ENCODE measurements around the gene TMEM43.

Gene TMEM43

GRCh38 chr3:14113965-14114635 lies 10.8 kb upstream of the TMEM43 start:
- Histone ChIP-seq H3K9me3 (ENCODE audit: low read length) (no peaks in the 10 kb centered on the region), H3F3A (ENCODE audit: insufficient read depth, low read length) (no peaks in the 10 kb centered on the region; the same call in 1 of the 2 replicates), H3K4me1 (ENCODE audit: insufficient read depth, low read length, severe bottlenecking) (no peaks in the 10 kb centered on the region), H4K20me1 (ENCODE audit: insufficient read depth, low read length) (no peaks in the 10 kb centered on the region), H3K9me2 (ENCODE audit: low read depth, low read length) (no peaks in the 10 kb centered on the region), H3K27me3 (ENCODE audit: insufficient read depth, low read length) (no peaks in the 10 kb centered on the region), H3K9ac (ENCODE audit: low read length) (no peak overlapping the region), H3K36me3 (ENCODE audit: insufficient read depth, low read length) (peaks cover 72% of the 10 kb centered on the region), H2AFZ (ENCODE audit: low read length) (no peak overlapping the region), H3K27ac (ENCODE audit: low read depth, low read length, poor library complexity, severe bottlenecking) (no peak overlapping the region), H3K4me3 (ENCODE audit: low read depth, low read length, poor library complexity, severe bottlenecking) (no peak overlapping the region), H3K79me2 (ENCODE audit: insufficient read depth, low read length) (no peaks in the 10 kb centered on the region), H3K4me2 (ENCODE audit: low read length) (no peak overlapping the region)
- TF ChIP-seq EZH2 (IDR thresholded peaks at IDR 0.05; ENCODE audit: borderline replicate concordance, low read length), result no peak
- TF ChIP-seq, protein P1, sequence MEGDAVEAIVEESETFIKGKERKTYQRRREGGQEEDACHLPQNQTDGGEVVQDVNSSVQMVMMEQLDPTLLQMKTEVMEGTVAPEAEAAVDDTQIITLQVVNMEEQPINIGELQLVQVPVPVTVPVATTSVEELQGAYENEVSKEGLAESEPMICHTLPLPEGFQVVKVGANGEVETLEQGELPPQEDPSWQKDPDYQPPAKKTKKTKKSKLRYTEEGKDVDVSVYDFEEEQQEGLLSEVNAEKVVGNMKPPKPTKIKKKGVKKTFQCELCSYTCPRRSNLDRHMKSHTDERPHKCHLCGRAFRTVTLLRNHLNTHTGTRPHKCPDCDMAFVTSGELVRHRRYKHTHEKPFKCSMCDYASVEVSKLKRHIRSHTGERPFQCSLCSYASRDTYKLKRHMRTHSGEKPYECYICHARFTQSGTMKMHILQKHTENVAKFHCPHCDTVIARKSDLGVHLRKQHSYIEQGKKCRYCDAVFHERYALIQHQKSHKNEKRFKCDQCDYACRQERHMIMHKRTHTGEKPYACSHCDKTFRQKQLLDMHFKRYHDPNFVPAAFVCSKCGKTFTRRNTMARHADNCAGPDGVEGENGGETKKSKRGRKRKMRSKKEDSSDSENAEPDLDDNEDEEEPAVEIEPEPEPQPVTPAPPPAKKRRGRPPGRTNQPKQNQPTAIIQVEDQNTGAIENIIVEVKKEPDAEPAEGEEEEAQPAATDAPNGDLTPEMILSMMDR (IDR thresholded peaks at IDR 0.05; ENCODE audit: low read length), result peak; percentile 44; the same call in 1 of the 2 replicates

GRCh38 chr3:14117468-14118399 lies 7.1 kb upstream of the TMEM43 start:
- Histone ChIP-seq H3K4me1 (ENCODE audit: insufficient read depth, low read length, severe bottlenecking) (peaks cover 10% of the 10 kb centered on the region), H3K79me2 (ENCODE audit: insufficient read depth, low read length) (peaks cover 8% of the 10 kb centered on the region; the same call in 1 of the 2 replicates), H3F3A (ENCODE audit: insufficient read depth, low read length) (no peaks in the 10 kb centered on the region), H3K4me2 (ENCODE audit: low read length) (no peak overlapping the region), H3K4me3 (ENCODE audit: low read depth, low read length, poor library complexity, severe bottlenecking) (no peak overlapping the region), H3K9me3 (ENCODE audit: low read length) (no peaks in the 10 kb centered on the region), H3K27ac (ENCODE audit: low read depth, low read length, poor library complexity, severe bottlenecking) (no peak overlapping the region), H2AFZ (ENCODE audit: low read length) (no peak overlapping the region), H3K27me3 (ENCODE audit: insufficient read depth, low read length) (no peaks in the 10 kb centered on the region), H3K36me3 (ENCODE audit: insufficient read depth, low read length) (peaks cover 82% of the 10 kb centered on the region), H3K9ac (ENCODE audit: low read length) (no peak overlapping the region), H4K20me1 (ENCODE audit: insufficient read depth, low read length) (no peaks in the 10 kb centered on the region), H3K9me2 (ENCODE audit: low read depth, low read length) (no peaks in the 10 kb centered on the region)
- TF ChIP-seq, protein P1 (IDR thresholded peaks at IDR 0.05; ENCODE audit: low read length), result no peak
- TF ChIP-seq EZH2 (IDR thresholded peaks at IDR 0.05; ENCODE audit: borderline replicate concordance, low read length), result no peak

DNA sequence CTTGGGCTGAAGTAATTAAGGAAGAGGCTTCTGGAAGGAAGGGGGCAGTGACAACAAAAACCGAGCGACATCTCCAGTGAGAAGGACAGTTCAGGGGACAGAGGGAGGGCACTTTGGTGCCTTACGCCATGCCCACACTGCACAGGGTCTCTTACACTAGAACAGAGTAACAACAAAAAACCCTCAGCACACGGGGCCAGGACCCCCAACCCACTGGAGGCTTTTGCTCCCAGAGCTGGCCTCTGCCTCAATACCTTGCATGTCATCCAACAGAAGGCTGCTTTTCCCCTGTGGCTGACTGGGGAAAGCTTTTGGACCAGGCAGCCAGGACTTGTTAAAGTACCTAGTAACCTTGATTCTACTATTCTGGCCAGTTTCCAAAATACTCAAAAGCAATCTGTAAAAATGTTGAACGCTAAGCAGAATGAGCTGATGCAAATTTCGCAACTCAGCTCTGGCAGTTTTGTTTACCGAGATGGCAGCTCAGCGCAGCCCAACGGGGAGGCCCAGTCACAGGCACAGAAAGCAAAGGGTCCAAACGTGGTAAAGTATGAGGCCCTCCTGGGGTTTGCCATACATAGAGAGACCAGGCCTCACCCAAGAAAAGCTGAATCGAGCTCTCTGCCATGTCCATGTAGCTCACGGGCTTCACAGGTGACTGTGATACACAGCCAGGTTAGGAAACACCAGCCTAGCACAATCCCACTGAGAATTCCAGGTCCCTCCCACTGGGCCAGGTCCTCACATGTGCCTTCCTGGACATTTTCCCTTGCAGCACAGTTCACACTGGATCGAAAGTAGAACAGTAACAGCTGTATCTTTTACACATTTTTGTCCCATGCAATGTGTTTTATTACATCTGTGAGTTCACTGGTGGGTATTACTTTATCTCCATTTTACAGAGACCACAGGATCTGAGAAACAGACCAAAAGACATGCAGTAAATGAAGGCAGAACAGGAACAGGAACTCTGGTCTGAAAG lies 6.2 kb upstream of the TMEM43 start:
- peaks cover 72% of the 10 kb centered on the region for H3K36me3 ChIP-seq (ENCODE audit: insufficient read depth, low read length)
- H3K9ac ChIP-seq (ENCODE audit: low read length), result no peak overlapping the region
- no peak overlapping the region for H2AFZ ChIP-seq (ENCODE audit: low read length)

More for the DNA sequence above, 6.2 kb upstream of the TMEM43 start:
- Histone ChIP-seq H3K27me3 (ENCODE audit: insufficient read depth, low read length) (no peaks in the 10 kb centered on the region), H3K4me2 (ENCODE audit: low read length) (no peak overlapping the region), H3F3A (ENCODE audit: insufficient read depth, low read length) (no peaks in the 10 kb centered on the region), H3K27ac (ENCODE audit: low read depth, low read length, poor library complexity, severe bottlenecking) (no peak overlapping the region), H4K20me1 (ENCODE audit: insufficient read depth, low read length) (no peaks in the 10 kb centered on the region), H3K79me2 (ENCODE audit: insufficient read depth, low read length) (peaks cover 16% of the 10 kb centered on the region; the same call in 1 of the 2 replicates), H3K9me2 (ENCODE audit: low read depth, low read length) (no peaks in the 10 kb centered on the region), H3K4me3 (ENCODE audit: low read depth, low read length, poor library complexity, severe bottlenecking) (no peak overlapping the region), H3K9me3 (ENCODE audit: low read length) (no peaks in the 10 kb centered on the region), H3K4me1 (ENCODE audit: insufficient read depth, low read length, severe bottlenecking) (peaks cover 19% of the 10 kb centered on the region)
- TF ChIP-seq EZH2 (IDR thresholded peaks at IDR 0.05; ENCODE audit: borderline replicate concordance, low read length), result no peak
- TF ChIP-seq, protein P1 (IDR thresholded peaks at IDR 0.05; ENCODE audit: low read length), result no peak

Data from OCI-LY1 (cell line).